ENCODE results near the gene USP32. TPM values are rescaled to one million over a fixed set of nuclear protein-coding genes. Genes with fewer than 3 reads are reported as not detected.
A peak's percentile ranks its signal among the peaks of the same experiment; 100 is the strongest.

Gene USP32
- total RNA-seq, 1 experiment from 2014 or later = 73.5 TPM

DNA sequence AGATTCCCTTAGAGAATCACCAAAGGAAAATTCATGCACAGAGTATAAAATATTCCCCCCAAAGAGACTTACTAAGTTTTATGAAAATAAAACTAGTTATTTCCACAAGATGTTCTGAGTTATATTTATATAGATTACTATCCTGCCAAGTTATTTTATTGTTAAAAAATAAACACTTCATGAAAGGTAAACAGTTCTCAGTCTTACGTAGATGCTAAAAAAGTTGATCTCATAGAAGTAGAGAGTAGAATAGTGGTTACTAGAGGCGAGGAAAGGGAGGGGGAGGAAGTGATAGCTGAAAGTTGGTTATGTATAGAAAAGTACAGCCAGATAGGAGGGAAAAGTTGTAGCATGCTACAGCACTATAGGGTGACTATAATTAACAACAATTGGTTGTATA, 65.2 kb downstream of the USP32 start:
- no peak overlapping the region for H3K4me2 ChIP-seq (ENCODE audit: insufficient read depth, insufficient read length, low read length)
- no peak overlapping the region; a peak in 2 of 7 replicates for H3K27ac Mint-ChIP-seq
- no peak for TF ChIP-seq CTCF (conservative IDR thresholded peaks at IDR 0.05)
- H3K9me3 ChIP-seq (ENCODE audit: control insufficient read depth, low read depth, low read length) = no peaks in the 10 kb centered on the region
- no peak overlapping the region for H3K23ac ChIP-seq (ENCODE audit: insufficient read length, low read depth, low read length)
- no peak overlapping the region for H4K5ac ChIP-seq (ENCODE audit: insufficient read length, low read depth, low read length)
- H3K9me3 Mint-ChIP-seq = no peaks in the 10 kb centered on the region; a peak in 1 of 5 replicates
- no peak overlapping the region for H2BK20ac ChIP-seq (ENCODE audit: low read depth, low read length, poor library complexity, severe bottlenecking)
- H3K36me3 Mint-ChIP-seq (ENCODE audit: insufficient read depth in 1 of 3, low read depth in 3 of 3) = peaks cover 0 to 10% (median 0%) of the 10 kb centered on the region in 3 experiments; a peak in 4 of 7 replicates
- H3K4me3 Mint-ChIP-seq = peak overlapping the region in 1 of 2 experiments; percentile 41; a peak in 1 of 5 replicates
- H3T11ph ChIP-seq (ENCODE audit: low read length) = no peak overlapping the region
- no peak overlapping the region for H2AFZ ChIP-seq (ENCODE audit: low read length)
- no peaks in the 10 kb centered on the region for H3K27me3 Mint-ChIP-seq (ENCODE audit: low read depth)
- no peak for DNase-seq
- H3K4me1 ChIP-seq (ENCODE audit: insufficient read depth, low read length) = peaks cover 6% of the 10 kb centered on the region; the same call in 1 of the 2 replicates
- H3K56ac ChIP-seq (ENCODE audit: insufficient read length, low read depth, low read length) = no peak overlapping the region
- H2AK5ac ChIP-seq (ENCODE audit: insufficient read length, low read length) = no peak overlapping the region
- no peak overlapping the region for H4K91ac ChIP-seq (ENCODE audit: insufficient read length, low read depth, low read length)
- no peak overlapping the region for H2BK120ac ChIP-seq (ENCODE audit: low read depth, low read length, poor library complexity, severe bottlenecking)
- H3K14ac ChIP-seq (ENCODE audit: insufficient read depth, low read length) = no peak overlapping the region
- no peak overlapping the region for H2BK5ac ChIP-seq (ENCODE audit: insufficient read length, low read length)
- peaks cover 7% of the 10 kb centered on the region; the same call in 1 of the 2 replicates for H3K79me2 ChIP-seq (ENCODE audit: insufficient read depth, low read length)
- no CpG with 5 or more reads among the region's 2 CpGs for WGBS (ENCODE audit: extremely low coverage, insufficient read length, low lambda C conversion rate)
- H3K27ac ChIP-seq (ENCODE audit: insufficient read length, low read depth, low read length) = no peak overlapping the region
- no peak overlapping the region for H2BK12ac ChIP-seq (ENCODE audit: insufficient read length, low read depth, low read length)
- H4K20me1 ChIP-seq (ENCODE audit: control insufficient read depth, insufficient read depth, insufficient read length) = no peaks in the 10 kb centered on the region
- H3K9ac ChIP-seq (ENCODE audit: extremely low read depth, insufficient read length, low read length) = no peak overlapping the region
- no peak overlapping the region for H2BK15ac ChIP-seq (ENCODE audit: low read depth, low read length)
- H3K23me2 ChIP-seq (ENCODE audit: insufficient read length, low read depth, low read length, poor library complexity, severe bottlenecking) = no peaks in the 10 kb centered on the region
- H3K4me1 Mint-ChIP-seq = peaks cover 20 to 21% of the 10 kb centered on the region in 2 experiments
- H3K27me3 ChIP-seq (ENCODE audit: insufficient read depth, low read length) = no peaks in the 10 kb centered on the region
- H3K79me1 ChIP-seq (ENCODE audit: insufficient read depth, low read depth, low read length, poor library complexity, severe bottlenecking) = peaks cover 3% of the 10 kb centered on the region
- H4K8ac ChIP-seq (replicated peaks; ENCODE audit: insufficient read length, low read depth, low read length) = no peak overlapping the region
- no peak overlapping the region for H3K18ac ChIP-seq (ENCODE audit: insufficient read length, low read depth, low read length)
- H3K4ac ChIP-seq (ENCODE audit: low read depth, low read length) = no peak overlapping the region
